Stimulated activated CD8-positive, alpha-beta memory T cell treated with anti-CD3 and anti-CD28 coated beads, Interleukin-2, amount 100 ng/mL, for 1 hour (primary cell): ENCODE data around the gene DCC.

Experiments
- DNase-seq, 2 donors: peaks; one replicate each; pipeline ENCODE4 v3.0.0-alpha.2; 2020; ENCODE audit warnings: low read depth in 2 of 2

Gene DCC

DNA sequence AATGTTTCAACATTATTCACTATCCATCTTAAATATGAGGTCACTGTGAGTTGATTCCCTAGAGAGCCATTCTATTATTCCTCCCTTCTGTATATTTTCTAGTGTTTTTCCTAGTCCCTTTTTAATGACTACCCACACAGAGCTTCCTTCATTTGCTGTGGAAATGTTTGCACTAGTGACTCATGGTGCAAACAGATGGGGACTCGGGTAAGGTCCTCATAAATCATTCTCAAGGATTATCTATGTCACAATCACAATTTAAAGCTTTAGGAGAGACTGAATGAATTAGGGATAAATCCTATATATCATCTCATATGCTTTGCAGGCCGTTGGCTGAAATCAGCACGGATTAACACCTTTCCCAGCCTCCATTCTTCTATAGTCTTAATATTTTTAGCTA lies 159.6 kb downstream of the DCC start:
- no peak for DNase-seq

DNA sequence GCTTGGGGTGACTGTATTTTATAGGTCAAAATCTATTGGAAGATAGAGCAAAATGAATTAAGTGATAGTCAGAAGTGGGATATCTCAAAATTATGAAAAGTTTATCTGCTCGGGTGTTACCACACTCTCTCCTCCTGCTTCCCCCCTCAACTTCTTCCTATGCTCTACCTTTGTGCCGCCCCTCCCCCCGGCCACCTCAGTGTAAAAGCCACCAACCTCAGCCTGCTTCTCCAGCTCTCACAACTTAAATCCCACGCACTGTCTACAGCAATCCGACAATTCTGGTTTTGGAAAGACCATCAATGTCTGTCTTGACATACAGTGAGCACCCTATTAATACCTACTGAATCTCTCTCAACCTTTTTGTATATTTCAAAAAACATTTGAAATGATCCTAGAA lies 164.6 kb downstream of the DCC start:
- no peak for DNase-seq

- DNase-seq, result no peak
Observed at GRCh38 chr18:52510139-52510538, 170.1 kb downstream of the DCC start.

DNA sequence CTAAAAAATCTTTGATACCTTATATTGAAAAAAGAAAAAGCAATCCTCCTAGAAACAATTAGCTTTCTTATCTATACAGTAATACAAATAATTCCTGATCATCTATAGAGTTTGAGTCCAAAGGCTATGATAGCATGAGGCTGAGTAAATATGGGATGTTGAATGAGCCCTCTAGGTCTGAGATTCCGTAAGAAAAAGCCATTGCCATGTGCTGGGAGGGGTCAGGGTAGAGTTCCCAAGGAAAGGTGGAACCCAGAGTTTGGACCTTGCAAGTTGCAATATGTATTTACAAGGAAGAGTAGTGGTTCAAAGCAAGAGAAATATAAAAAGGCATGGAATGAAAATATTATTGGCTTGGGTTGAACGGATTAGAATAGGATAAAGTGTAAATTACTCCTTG lies 178.1 kb downstream of the DCC start:
- no peak for DNase-seq

GRCh38 chr18:52519021-52519420 lies 179.0 kb downstream of the DCC start:
- DNase-seq, result no peak

GRCh38 chr18:52523566-52523965 lies 183.6 kb downstream of the DCC start:
- DNase-seq, result no peak

GRCh38 chr18:52531836-52532235 lies 191.8 kb downstream of the DCC start:
- no peak for DNase-seq

GRCh38 chr18:52536039-52536438 lies 196.0 kb downstream of the DCC start:
- DNase-seq, result no peak

DNA sequence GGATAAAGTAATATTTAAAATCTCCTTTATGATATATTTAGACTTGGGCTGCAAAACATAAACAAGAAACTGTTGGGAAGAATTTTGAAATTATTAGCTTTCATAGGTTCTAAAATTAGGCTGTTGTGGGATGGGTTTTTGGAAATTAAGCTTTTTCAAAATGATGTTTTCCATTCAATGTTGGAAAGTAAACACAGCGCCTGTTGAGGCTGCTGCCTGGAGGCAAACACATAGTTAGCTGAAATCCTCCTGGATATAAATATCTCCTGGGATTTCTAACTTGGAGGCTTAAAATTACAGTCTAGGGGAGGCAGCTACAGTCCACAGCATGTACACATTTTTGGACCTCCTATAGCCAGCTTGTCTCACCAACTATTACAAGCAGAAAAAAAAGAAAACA lies 197.3 kb downstream of the DCC start:
- DNase-seq, result no peak

DNA sequence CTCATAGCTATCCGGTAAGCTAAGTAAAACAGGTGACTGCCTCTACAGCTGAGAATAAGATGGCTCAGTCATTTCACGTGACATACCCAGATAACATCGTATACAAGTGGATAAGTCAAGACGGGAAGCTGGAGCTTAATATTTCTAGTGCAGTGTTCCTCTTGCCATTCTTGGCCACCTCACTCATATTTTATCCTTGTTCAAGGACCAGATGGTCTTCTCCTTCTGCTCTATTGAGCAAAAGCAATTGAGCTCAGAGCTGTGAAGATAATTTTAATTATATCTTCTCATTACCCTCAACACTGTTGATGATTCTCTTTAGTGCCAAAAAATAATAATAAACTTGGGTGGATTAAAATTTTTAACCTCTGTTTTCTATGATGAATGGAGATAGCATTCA lies 201.1 kb downstream of the DCC start:
- no peak for DNase-seq

DNA sequence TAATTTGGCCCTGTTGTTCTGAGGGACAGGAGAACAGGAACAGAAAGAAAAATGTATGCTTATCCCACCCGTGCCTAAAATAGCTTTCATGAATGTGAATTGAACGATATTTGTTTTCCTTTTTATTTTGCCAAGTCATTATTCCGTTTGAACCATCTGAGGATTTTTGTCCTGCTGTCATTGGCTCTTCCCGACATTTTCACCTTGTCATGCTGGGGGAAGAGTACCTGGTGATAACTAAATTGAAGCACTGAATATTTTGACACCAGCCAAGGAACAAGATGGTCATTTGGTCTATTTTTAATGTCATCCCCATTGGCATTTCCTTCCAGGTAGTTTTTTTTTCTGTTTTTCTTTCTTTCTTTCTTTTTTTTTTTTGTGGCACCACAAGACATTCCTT lies 204.1 kb downstream of the DCC start:
- no peak for DNase-seq

GRCh38 chr18:52546686-52547346 lies 206.8 kb downstream of the DCC start:
- no peak for DNase-seq

DNA sequence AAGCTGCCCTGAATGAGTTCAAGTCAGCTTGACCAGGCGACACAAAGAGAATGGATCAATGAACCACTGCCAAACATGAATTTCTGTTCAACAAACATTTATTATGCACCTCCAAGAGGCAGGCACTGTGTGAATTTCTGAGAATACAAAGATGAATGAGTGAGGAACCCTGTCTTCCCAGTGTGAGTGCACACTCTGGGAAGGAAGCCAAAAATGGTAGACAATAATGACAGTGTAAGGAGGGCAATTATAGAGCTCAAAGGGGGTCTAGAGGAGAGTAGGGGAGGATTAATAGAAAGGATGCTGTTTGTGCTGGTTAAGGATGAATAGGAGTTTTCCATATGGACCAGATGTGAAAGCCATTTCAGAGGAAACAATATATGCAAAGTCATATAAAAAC lies 213.4 kb downstream of the DCC start:
- DNase-seq, result no peak

DNA sequence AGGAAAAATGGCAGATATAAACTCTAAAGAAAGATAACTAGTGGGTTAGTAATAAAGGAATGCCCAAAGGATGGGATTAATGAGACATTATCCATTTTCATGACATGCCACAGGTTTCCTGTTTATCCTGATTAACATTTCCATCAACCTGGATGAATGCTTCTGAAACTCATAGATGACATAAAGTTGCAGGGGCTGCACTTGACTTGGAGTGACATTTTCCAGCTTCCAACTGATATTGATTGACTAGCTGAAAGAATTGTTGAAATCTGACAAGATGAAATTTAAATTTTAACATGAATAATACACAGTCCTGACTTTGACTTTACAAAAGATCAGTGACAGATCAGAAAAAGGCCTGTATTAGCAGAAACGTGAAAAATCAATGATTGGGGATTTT lies 214.2 kb downstream of the DCC start:
- DNase-seq, result no peak

DNA sequence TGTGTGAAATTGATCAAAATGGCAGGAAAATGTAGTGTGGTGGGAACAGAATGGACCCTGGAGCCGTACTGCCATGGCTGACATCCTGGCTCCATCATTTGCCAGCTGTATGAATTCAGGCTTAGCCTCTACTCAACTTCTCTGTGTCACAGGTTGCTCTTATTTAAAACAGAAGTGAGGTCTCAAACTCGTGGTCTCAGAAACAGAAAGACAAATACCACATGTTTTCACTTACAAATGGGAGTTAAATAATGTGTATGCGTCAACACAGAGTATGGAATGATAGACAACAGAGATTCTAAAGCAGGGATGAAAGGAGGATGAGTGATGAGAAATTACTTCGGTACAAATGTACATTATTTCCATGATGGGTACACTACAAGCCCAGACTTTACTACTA lies 227.4 kb downstream of the DCC start:
- no peak for DNase-seq

DNA sequence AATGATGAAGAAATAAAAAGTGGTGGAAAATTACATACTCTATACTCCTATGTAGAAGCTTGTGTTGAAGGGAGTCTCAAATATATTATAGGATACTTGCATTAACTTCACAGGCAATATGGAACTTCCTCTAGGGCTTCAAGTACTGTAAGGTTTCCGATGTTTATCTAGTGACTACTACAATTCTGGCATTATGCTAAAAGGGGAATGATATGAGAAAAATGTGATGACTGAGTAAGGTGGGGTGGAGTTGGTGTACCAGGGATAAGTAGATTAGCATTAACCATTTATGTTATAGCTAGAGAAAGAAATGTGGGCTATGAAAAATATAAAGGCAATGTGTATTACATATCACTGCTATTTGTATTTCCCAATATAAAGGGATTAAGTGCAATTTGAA lies 229.5 kb downstream of the DCC start:
- DNase-seq, result no peak

DNA sequence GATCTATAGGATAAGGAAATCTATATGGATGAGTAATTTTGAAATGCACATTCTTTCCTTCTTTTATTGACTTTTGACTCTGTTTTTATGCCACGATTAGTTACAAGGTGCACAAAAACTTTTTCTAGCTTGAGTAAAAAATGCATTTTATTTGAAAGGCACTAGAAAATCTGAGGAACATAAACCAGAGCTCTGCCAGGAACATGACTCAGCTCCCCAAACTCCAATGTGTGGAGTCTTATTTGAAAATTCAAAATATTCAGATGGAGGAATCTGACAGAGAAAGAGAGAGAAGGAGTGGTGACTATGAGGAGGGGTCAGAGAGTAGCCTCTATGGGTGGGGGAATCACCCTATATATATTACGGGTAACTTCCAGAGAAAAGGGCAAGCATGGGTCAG lies 231.0 kb downstream of the DCC start:
- DNase-seq, result no peak

DNA sequence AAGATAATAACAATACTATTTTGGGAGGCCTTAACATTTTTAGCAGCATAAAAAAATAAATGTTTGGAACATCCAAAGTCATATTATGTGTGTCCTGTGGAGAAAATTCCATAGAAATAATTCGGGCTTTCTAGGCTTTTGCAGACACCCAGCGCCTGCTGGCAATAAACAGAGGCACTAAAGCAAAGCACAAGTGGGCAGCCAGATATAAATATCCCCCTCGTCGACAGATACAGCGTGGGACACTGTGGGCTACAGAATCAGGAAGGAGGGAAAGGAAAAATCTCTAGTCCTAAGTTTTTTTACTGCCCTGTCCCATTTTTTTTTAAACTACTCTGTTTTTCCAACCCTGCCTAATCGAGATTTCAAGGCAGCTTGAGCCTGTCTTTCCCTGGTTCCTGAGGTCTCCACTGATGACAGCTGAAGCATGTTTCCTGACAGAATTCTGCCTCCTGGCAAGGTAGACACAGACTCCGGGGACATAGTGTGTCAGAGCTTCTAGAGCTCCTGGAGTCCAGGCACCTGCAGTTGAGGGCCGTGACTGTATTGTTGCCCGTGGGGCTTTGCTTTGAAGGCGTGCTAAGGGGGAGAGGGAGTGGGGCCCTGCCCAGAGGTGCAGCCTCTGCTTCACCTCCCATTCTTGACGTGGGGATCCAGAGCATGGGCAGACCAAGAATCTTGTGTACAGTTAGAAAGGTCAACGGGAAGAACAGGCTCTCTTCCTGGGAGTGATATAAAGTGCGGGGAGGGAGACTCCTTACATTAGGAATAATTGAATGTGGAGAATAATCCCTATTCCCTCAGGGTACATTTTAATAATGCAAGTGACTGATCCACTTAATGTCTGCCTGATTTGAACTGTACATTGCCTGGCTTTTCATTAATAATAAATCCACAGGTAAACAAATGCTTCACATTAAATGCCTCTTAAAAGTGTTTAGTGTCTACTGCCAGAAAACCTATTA lies 232.3 kb downstream of the DCC start:
- DNase-seq, result no peak

DNA sequence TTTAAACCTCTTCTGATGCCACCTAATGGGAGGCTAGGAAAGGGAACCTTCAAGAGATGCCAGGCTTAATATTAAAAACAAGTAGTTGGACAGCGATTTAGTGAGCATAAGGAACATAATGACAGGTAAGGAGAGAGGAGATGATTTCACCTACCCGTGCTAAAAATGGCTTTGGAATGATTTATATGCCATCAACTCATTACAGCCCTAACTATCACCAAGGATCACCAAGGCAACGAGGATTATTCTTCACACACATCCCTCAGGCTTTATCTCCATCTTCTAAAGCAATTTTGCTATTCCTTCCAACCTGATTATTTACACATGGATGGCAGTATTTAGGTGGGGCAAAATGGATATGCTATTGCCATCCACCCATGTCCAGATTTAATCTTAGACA lies 237.8 kb downstream of the DCC start:
- DNase-seq, result no peak

DNA sequence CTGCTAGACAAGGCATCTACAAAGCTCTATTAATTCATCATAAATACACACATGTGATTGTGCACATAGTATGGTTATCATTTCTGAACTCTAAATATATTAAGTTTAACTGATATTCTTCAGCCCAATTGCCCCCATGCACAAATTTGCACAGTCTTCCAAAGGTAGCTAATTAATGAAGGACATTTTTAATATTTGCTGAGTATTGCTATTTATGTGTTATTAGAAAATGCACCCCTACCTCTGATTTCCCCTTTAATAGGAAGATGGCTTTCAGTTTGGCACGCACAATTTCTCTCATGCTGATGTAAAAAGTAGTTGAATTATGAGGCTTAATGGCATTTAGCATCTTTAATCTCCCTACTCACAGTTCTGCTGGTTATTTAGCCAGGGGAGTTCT lies 242.1 kb downstream of the DCC start:
- no peak for DNase-seq

DNA sequence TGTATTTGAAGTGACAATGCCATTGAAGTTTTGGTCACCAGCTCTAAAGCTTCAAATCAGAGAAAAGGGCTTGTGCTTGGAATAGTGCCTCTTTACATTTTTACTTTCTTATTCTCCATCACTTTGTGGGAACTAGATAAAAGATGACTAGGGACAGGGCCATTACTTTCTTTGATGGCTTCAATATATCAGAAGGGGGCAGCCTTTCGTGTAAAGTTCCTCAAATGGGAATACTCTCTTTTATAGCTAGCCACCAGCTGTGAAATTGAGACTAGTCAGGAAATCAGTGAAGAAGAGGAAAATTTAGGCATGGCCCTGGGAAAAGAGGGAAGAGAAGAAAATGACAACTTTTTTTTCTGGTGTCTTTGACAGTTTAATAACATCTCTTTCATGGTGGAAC lies 242.5 kb downstream of the DCC start:
- no peak for DNase-seq

DNA sequence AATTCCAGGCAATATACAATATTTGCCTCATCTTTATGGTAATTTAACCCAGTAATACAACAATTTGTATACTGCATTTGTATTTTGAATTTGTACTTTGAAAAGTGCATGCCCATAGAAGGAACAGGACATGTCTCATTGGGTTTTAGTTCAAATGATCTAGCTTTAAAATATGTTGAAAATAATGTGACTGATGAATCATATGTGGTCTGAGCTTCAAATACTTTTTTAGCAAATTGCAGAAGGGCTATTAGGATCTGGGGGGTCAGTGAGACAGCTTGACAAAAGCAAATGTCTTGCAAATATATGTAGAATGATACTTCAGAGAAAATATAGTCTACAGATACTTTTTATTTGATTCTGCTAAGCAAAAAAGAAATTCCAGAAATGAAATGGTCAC lies 248.9 kb downstream of the DCC start:
- DNase-seq, result no peak

DNA sequence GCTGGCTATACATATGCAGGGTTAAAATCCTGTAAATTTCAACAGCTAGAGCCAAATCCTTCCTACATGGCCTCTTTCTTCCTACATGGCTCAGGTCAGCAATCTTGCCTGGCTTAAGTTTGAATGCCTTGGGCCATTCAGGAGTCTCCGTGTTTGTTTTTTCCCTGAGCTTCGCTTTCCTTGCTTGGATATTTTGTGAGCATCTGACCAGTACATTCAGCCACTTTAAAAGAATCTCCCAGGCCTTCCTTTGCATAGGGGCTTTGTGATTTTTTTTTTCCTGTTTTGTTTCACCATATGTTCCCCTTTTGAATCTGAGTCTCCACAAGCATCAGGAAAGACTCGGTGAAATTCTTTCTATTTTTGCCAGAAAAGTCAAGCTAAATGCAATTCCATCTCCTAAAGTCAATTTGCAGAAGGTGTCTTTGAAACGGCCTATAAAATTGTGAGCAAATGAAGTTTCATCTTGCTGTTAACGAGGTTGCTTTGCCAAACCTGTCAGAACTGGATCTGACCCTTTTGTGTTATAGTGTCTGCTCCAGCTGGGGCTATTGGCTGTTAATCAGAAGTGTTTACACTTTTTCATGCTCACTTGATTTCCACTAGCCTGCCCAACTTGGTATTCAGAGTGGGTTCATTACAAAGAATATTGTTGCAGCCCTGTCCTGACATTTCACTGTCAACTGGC lies 256.9 kb downstream of the DCC start:
- no peak for DNase-seq
